B cell (primary cell): Measurements from ENCODE around the gene CPNE4. TPM values are rescaled to one million over a fixed set of nuclear protein-coding genes. Genes with fewer than 3 reads are reported as not detected.

Experiments
- ATAC-seq: fragments of 200-7000 bp; cut with Tn5 transposase; one replicate; pipeline ENCODE4 v1.10.0; 2021; ENCODE audit warnings: low read depth, mild to moderate bottlenecking, moderate number of reproducible peaks, moderate library complexity
- CTCF ChIA-PET: fragments of 350-600 bp; sonication (Branson Sonifier 250); formaldehyde crosslinking; loops from one replicate; lab custom pipeline; 2021; ENCODE audit warnings: antibody characterized with exemption, inconsistent platforms; lab: Charles Lee
- POLR2A ChIA-PET: fragments of 350-600 bp; sonication (Branson Sonifier 250); formaldehyde crosslinking; loops from one replicate; lab custom pipeline; 2021; ENCODE audit warnings: antibody characterized with exemption; lab: Charles Lee
- DNase-seq: peaks from one replicate; pipeline ENCODE4 v3.0.0; 2013
- H2AFZ ChIP-seq: 2 replicates; pipeline ENCODE4 v1.6.1; 2012; ENCODE audit warnings: mild to moderate bottlenecking, low read depth, low read length; ENCODE audit not compliant: insufficient read depth, poor library complexity, severe bottlenecking
- H3K27ac ChIP-seq, 2 donors: 1 replicate in 1 of 2; 2 replicates in 1 of 2; pipeline ENCODE4 v1.5.1; 2012 to 2013; ENCODE audit warnings: low read length in 2 of 2, mild to moderate bottlenecking in 2 of 2, moderate library complexity in 1 of 2
- H3K27me3 ChIP-seq, 4 experiments: fragments of 200-600 bp in 1 of 4; sonication (generic) in 1 of 4; replicated peaks in 1 of 4; 1 replicate in 2 of 4; 2 replicates in 2 of 4; pipeline versions ENCODE4 v1.6.1 to v1.7.0; 2013 to 2016; ENCODE audit warnings: low read length in 3 of 4, mild to moderate bottlenecking in 2 of 4, mixed read lengths in 1 of 4, moderate library complexity in 1 of 4; ENCODE audit not compliant: insufficient read depth in 4 of 4, control insufficient read depth in 3 of 4; ENCODE audit errors: control extremely low read depth in 1 of 4
- H3K36me3 ChIP-seq, 2 experiments: replicated peaks in 1 of 2; 1 replicate in 1 of 2; 2 replicates in 1 of 2; pipeline versions ENCODE4 v1.6.1 to v1.7.1; 2013; ENCODE audit warnings: low read length in 1 of 2; ENCODE audit not compliant: insufficient read depth in 2 of 2, control insufficient read depth in 1 of 2; ENCODE audit errors: control extremely low read depth in 1 of 2, extremely low read depth in 1 of 2
- H3K4me1 ChIP-seq, 2 donors: fragments of 200-600 bp in 1 of 2; sonication (generic) in 1 of 2; 1 replicate in 1 of 2; 2 replicates in 1 of 2; pipeline versions ENCODE4 v1.5.1 to v1.6.1; 2013 to 2017; ENCODE audit warnings: low read length in 2 of 2; ENCODE audit not compliant: control insufficient read depth in 2 of 2, insufficient read depth in 2 of 2
- H3K4me2 ChIP-seq: replicated peaks from 2 replicates; pipeline ENCODE3; 2012; ENCODE audit warnings: mild to moderate bottlenecking, low read depth, low read length; ENCODE audit not compliant: poor library complexity, severe bottlenecking
- H3K4me3 ChIP-seq, 5 experiments: fragments of 200-600 bp in 1 of 5; sonication (generic) in 1 of 5; 1 replicate in 3 of 5; 2 replicates in 2 of 5; pipeline versions ENCODE4 v1.5.1 to v1.7.0; 2011 to 2016; ENCODE audit warnings: low read length in 4 of 5, mild to moderate bottlenecking in 4 of 5, low read depth in 2 of 5, control low read depth in 1 of 5, moderate library complexity in 1 of 5; ENCODE audit not compliant: insufficient read depth in 1 of 5; ENCODE audit errors: control extremely low read depth in 1 of 5, extremely low read depth in 1 of 5
- H3K79me2 ChIP-seq: fragments of 200-600 bp; sonication (generic); one replicate; pipeline ENCODE4 v1.6.0; 2016; ENCODE audit warnings: low read length; ENCODE audit not compliant: control insufficient read depth, insufficient read depth
- H3K9ac ChIP-seq: fragments of 200-600 bp; sonication (generic); 2 replicates; pipeline ENCODE4 v1.6.1; 2017; ENCODE audit warnings: mild to moderate bottlenecking, low read length, moderate library complexity
- H3K9me3 ChIP-seq, 3 donors: one replicate each; pipeline versions ENCODE4 v1.6.1 to v1.7.1; 2013; ENCODE audit warnings: low read length in 2 of 3; ENCODE audit not compliant: control insufficient read depth in 2 of 3, insufficient read depth in 1 of 3; ENCODE audit errors: control extremely low read depth in 1 of 3
- H4K20me1 ChIP-seq: 2 replicates; pipeline ENCODE4 v1.6.0; 2012; ENCODE audit warnings: mild to moderate bottlenecking, low read length; ENCODE audit not compliant: insufficient read depth, control insufficient read depth, poor library complexity, severe bottlenecking
- H3K27ac Mint-ChIP-seq: one replicate; pipeline ENCODE4 v1.8.0; 2021; ENCODE audit warnings: mixed read lengths
- H3K27me3 Mint-ChIP-seq: one replicate; pipeline ENCODE4 v1.8.0; 2021; ENCODE audit warnings: mixed read lengths
- H3K4me1 Mint-ChIP-seq: one replicate; pipeline ENCODE4 v1.8.0; 2021; ENCODE audit warnings: mixed read lengths
- H3K4me3 Mint-ChIP-seq: one replicate; pipeline ENCODE4 v1.8.0; 2021; ENCODE audit warnings: mixed read lengths
- H3K9me3 Mint-ChIP-seq: one replicate; pipeline ENCODE4 v1.8.0; 2022; ENCODE audit warnings: mixed read lengths; ENCODE audit not compliant: insufficient read depth
- EZH2 ChIP-seq: IDR thresholded peaks from 2 replicates; pipeline ENCODE4 v1.6.1; 2012; ENCODE audit warnings: borderline replicate concordance, low read depth, mild to moderate bottlenecking, moderate library complexity, low read length; ENCODE audit not compliant: insufficient read depth, poor library complexity, severe bottlenecking
- WGBS: methylation state at CpG from one replicate; pipeline ENCODE4 v1.1.5; 2013; ENCODE audit warnings: missing lambda C conversion rate; ENCODE audit not compliant: insufficient coverage; 5-methylcytosine and 5-hydroxymethylcytosine counted together
- intact Hi-C: fragments of 100-400 bp; cut with micrococcal nuclease; formaldehyde crosslinking; loops from one replicate; pipeline ENCODE4 v1.10.0; 2022
- polyA plus RNA-seq: library from polyadenylated mRNA; depleted of rRNA; stranded (reverse); fragments of >200 nt; gene quantifications from 2 replicates; pipeline ENCODE4 v1.2.3, GENCODE V29; 2012
- total RNA-seq, 2 donors: library from RNA; stranded (reverse); fragments of 120-200 nt in 1 of 2; gene quantifications; 1 replicate in 1 of 2; 2 replicates in 1 of 2; pipeline versions ENCODE4 v1.2.3 to v1.2.4, GENCODE V29; 2013 to 2022
- TF ChIP-seq, protein P1 (sequence below): fragments of 200-600 bp; IDR thresholded peaks from one replicate; pipeline ENCODE4 v1.8.0; 2022; ENCODE audit warnings: antibody characterized with exemption, mild to moderate bottlenecking

CPNE4 gene
- total and polyA plus RNA-seq, 2 donors (not counting 1 experiment from before 2014, with no cell fraction given): not detected

DNA sequence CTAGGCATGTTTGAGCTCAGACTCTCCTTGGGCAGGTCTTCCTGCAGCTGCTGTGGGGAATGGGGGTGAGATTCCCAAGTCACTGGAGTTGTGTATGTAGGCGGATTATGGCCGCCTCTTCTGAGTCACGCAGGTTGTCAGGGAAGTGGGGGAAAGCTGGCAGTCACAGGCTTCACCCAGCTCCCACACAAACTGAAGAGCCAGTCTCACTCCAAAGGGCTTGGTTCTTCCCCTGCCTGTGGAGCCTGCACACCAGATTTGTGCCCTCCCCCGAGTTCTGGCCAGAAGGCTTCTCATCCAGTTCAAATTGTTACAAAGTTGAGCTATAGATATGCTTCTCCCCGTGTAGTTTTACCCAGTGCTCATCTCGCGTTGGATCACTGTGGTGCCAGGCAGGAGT, 53.5 kb downstream of the CPNE4 start:
- intact Hi-C loops: no loop called here
- no peaks in the 10 kb centered on the region for H3K27me3 ChIP-seq
- no peak for ATAC-seq
- no peaks in the 10 kb centered on the region for H3K36me3 ChIP-seq
- H3K27ac ChIP-seq: no peak overlapping the region
- H4K20me1 ChIP-seq: no peaks in the 10 kb centered on the region
- POLR2A ChIA-PET: no interaction called here
- peaks cover 0 to 5% (median 0%) of the 10 kb centered on the region in 3 donors for H3K9me3 ChIP-seq
- DNase-seq: no peak
- CTCF ChIA-PET: no interaction called here
- H3K4me3 Mint-ChIP-seq: no peak overlapping the region
- no peaks in the 10 kb centered on the region for H3K9me3 Mint-ChIP-seq
- H3K4me2 ChIP-seq: no peak overlapping the region
- H2AFZ ChIP-seq: no peak overlapping the region
- no peaks in the 10 kb centered on the region for H3K4me1 Mint-ChIP-seq
- H3K4me1 ChIP-seq: no peaks in the 10 kb centered on the region
- TF ChIP-seq EZH2: no peak
- TF ChIP-seq, protein P1, sequence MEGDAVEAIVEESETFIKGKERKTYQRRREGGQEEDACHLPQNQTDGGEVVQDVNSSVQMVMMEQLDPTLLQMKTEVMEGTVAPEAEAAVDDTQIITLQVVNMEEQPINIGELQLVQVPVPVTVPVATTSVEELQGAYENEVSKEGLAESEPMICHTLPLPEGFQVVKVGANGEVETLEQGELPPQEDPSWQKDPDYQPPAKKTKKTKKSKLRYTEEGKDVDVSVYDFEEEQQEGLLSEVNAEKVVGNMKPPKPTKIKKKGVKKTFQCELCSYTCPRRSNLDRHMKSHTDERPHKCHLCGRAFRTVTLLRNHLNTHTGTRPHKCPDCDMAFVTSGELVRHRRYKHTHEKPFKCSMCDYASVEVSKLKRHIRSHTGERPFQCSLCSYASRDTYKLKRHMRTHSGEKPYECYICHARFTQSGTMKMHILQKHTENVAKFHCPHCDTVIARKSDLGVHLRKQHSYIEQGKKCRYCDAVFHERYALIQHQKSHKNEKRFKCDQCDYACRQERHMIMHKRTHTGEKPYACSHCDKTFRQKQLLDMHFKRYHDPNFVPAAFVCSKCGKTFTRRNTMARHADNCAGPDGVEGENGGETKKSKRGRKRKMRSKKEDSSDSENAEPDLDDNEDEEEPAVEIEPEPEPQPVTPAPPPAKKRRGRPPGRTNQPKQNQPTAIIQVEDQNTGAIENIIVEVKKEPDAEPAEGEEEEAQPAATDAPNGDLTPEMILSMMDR: no peak
- no peak overlapping the region for H3K27ac Mint-ChIP-seq
- no peaks in the 10 kb centered on the region for H3K79me2 ChIP-seq
- H3K4me3 ChIP-seq: no peak overlapping the region
- H3K27me3 Mint-ChIP-seq: peaks cover 3% of the 10 kb centered on the region
- H3K9ac ChIP-seq: no peak overlapping the region
- WGBS: 82% methylated on average over 6 of the region's 7 CpGs

DNA sequence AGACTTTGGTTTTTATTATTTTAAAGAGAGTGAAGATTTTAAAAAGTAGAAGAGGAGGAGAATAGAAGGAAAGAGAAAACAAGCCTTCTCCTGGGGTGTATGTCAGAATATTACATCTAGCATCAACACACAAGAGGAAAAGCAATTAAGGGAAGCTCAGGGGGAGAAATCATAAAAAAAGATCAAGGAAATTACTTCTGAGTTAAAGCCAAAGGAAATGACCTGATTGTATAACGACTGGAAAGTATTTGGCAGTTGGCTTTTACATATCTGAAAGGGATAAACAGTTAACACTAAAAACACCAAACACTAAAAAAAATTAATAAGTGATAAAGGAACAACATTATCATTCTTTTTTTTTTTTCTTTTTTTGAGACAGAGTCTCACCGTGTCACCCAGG, 58.4 kb downstream of the CPNE4 start:
- no peak for DNase-seq
- no peak overlapping the region for H2AFZ ChIP-seq
- ATAC-seq: no peak
- no peaks in the 10 kb centered on the region for H3K79me2 ChIP-seq
- no peaks in the 10 kb centered on the region for H3K9me3 Mint-ChIP-seq
- peaks cover 0 to 5% (median 0%) of the 10 kb centered on the region in 3 donors for H3K9me3 ChIP-seq
- POLR2A ChIA-PET: no interaction called here
- no peak overlapping the region for H3K27ac ChIP-seq
- H3K36me3 ChIP-seq: no peaks in the 10 kb centered on the region
- no peaks in the 10 kb centered on the region for H3K27me3 Mint-ChIP-seq
- no peak overlapping the region for H3K4me2 ChIP-seq
- H3K4me1 Mint-ChIP-seq: no peaks in the 10 kb centered on the region
- H3K27ac Mint-ChIP-seq: no peak overlapping the region
- 100% methylated on average over 1 of the region's 2 CpGs for WGBS
- intact Hi-C loops: no loop called here
- no peak overlapping the region for H3K4me3 ChIP-seq
- no peak overlapping the region for H3K9ac ChIP-seq
- H3K4me1 ChIP-seq: no peaks in the 10 kb centered on the region
- CTCF ChIA-PET: no interaction called here
- no peaks in the 10 kb centered on the region for H3K27me3 ChIP-seq
- H4K20me1 ChIP-seq: no peaks in the 10 kb centered on the region
- TF ChIP-seq, protein P1: no peak
- TF ChIP-seq EZH2: no peak
- no peak overlapping the region for H3K4me3 Mint-ChIP-seq
